ACC112 (cell line): ENCODE results near the gene MTA2.
"Not testable (repeated sequence)": the region's sequence is repeated elsewhere in the genome, so short reads cannot be mapped to it uniquely, and the experiment has no call there.

ENCODE experiments used
- H2AFZ ChIP-seq: fragments of 200-600 bp; sonication (generic); one replicate; pipeline ENCODE4 v1.6.0; 2017; ENCODE audit warnings: antibody characterized with exemption, low read length; ENCODE audit not compliant: unreplicated experiment
- H3K27ac ChIP-seq: fragments of 200-600 bp; sonication (generic); 2 replicates; pipeline ENCODE4 v1.5.1; 2014; ENCODE audit warnings: low read depth, mild to moderate bottlenecking, antibody characterized with exemption, low read length, moderate library complexity
- H3K27me3 ChIP-seq: fragments of 200-600 bp; sonication (generic); 2 replicates; pipeline ENCODE4 v1.6.1; 2014; ENCODE audit warnings: mild to moderate bottlenecking, antibody characterized with exemption, low read length, moderate library complexity, mixed read lengths; ENCODE audit not compliant: insufficient read depth
- H3K36me3 ChIP-seq: fragments of 200-600 bp; sonication (generic); 2 replicates; pipeline ENCODE4 v1.6.1; 2016; ENCODE audit warnings: mild to moderate bottlenecking, antibody characterized with exemption, low read length, moderate library complexity, mixed read lengths; ENCODE audit not compliant: insufficient read depth
- H3K4me1 ChIP-seq: fragments of 200-600 bp; sonication (generic); one replicate; pipeline ENCODE4 v1.6.1; 2016; ENCODE audit warnings: low read length, mixed read lengths; ENCODE audit not compliant: insufficient read depth, unreplicated experiment, control insufficient read depth
- H3K4me3 ChIP-seq: fragments of 200-600 bp; sonication (generic); 2 replicates; pipeline ENCODE4 v1.5.1; 2014; ENCODE audit warnings: mild to moderate bottlenecking, low read depth, low read length
- H3K79me2 ChIP-seq: fragments of 200-600 bp; sonication (generic); one replicate; pipeline ENCODE4 v1.6.0; 2016; ENCODE audit warnings: low read length; ENCODE audit not compliant: control insufficient read depth, unreplicated experiment, insufficient read depth

MTA2 gene

GRCh38 chr11:62601372-62602140, at the start of gene MTA2:
Gene MTA2, minus strand, starts transcription at chr11:62601865. Its CDS starts 415 bp downstream, at chr11:62601450.
- H3K4me1 ChIP-seq: peaks cover 21% of the 10 kb centered on the region
- H3K27me3 ChIP-seq: no peaks in the 10 kb centered on the region
- H3K36me3 ChIP-seq: peaks cover 28% of the 10 kb centered on the region; the same call in 1 of the 2 replicates
- H3K79me2 ChIP-seq: peaks cover 39% of the 10 kb centered on the region
- peak within 1 kb of the TSS; percentile 78 for H2AFZ ChIP-seq
- peak within 1 kb of the TSS; percentile 92 for H3K4me3 ChIP-seq
- H3K27ac ChIP-seq: peak within 1 kb of the TSS; percentile 83

GRCh38 chr11:62650283-62650682, 48.6 kb upstream of the MTA2 start:
- H3K4me3 ChIP-seq, H3K4me1 ChIP-seq, H3K36me3 ChIP-seq, H3K27ac ChIP-seq, H3K27me3 ChIP-seq, H2AFZ ChIP-seq: not testable (repeated sequence)
- peaks cover 33% of the 10 kb centered on the region for H3K79me2 ChIP-seq

GRCh38 chr11:62649486-62649885, 47.8 kb upstream of the MTA2 start:
- Histone ChIP-seq H3K27me3 (no peaks in the 10 kb centered on the region), H2AFZ (no peak overlapping the region), H3K36me3 (0 out of 2 replicates have a peak, but pooled peaks cover under 1% of the 10 kb centered on the region), H3K79me2 (peaks cover 41% of the 10 kb centered on the region), H3K4me1 (peaks cover 7% of the 10 kb centered on the region), H3K27ac (no peak overlapping the region), H3K4me3 (no peak overlapping the region)

- Histone ChIP-seq H3K27me3 (no peaks in the 10 kb centered on the region), H3K4me1 (peaks cover 7% of the 10 kb centered on the region), H3K4me3 (no peak overlapping the region), H2AFZ (no peak overlapping the region), H3K27ac (no peak overlapping the region), H3K79me2 (peaks cover 46% of the 10 kb centered on the region), H3K36me3 (peaks cover 5% of the 10 kb centered on the region; the same call in 1 of the 2 replicates)
Measured at GRCh38 chr11:62648967-62649364, 47.3 kb upstream of the MTA2 start.

GRCh38 chr11:62648185-62648966, 46.7 kb upstream of the MTA2 start:
- Histone ChIP-seq H3K27ac (no peak overlapping the region), H3K36me3 (peaks cover 5% of the 10 kb centered on the region; the same call in 1 of the 2 replicates)

GRCh38 chr11:62647609-62648005, 45.9 kb upstream of the MTA2 start:
- Histone ChIP-seq H3K4me1 (peaks cover 7% of the 10 kb centered on the region), H3K79me2 (peaks cover 54% of the 10 kb centered on the region), H3K27ac (no peak overlapping the region), H2AFZ (no peak overlapping the region), H3K27me3 (no peaks in the 10 kb centered on the region), H3K36me3 (peaks cover 9% of the 10 kb centered on the region; the same call in 1 of the 2 replicates), H3K4me3 (no peak overlapping the region)

More at GRCh38 chr11:62648185-62648966, 46.7 kb upstream of the MTA2 start:
- H3K4me1 ChIP-seq: peaks cover 7% of the 10 kb centered on the region
- H3K79me2 ChIP-seq: peaks cover 52% of the 10 kb centered on the region
- H3K4me3 ChIP-seq: no peak overlapping the region
- H3K27me3 ChIP-seq: no peaks in the 10 kb centered on the region
- no peak overlapping the region for H2AFZ ChIP-seq

- H3K4me3 ChIP-seq: peak overlapping the region; percentile 15; the same call in 1 of the 2 replicates
- H3K27ac ChIP-seq: 0 out of 2 replicates have a peak overlapping the region, but pooled peaks have one; percentile 11
- no peaks in the 10 kb centered on the region for H3K27me3 ChIP-seq
- H3K36me3 ChIP-seq: peaks cover 10% of the 10 kb centered on the region; the same call in 1 of the 2 replicates
- H2AFZ ChIP-seq: no peak overlapping the region
- H3K79me2 ChIP-seq: peaks cover 53% of the 10 kb centered on the region
- H3K4me1 ChIP-seq: peaks cover 7% of the 10 kb centered on the region
Measured at GRCh38 chr11:62646825-62647608, 45.4 kb upstream of the MTA2 start.

- Histone ChIP-seq H3K27ac (peak within 1 kb of the TSS; percentile 78), H2AFZ (peak within 1 kb of the TSS; percentile 84), H3K4me3 (peak within 1 kb of the TSS; percentile 88), H3K27me3 (no peaks in the 10 kb centered on the region), H3K79me2 (peaks cover 51% of the 10 kb centered on the region), H3K4me1 (peaks cover 7% of the 10 kb centered on the region), H3K36me3 (peaks cover 10% of the 10 kb centered on the region; the same call in 1 of the 2 replicates)
Measured at GRCh38 chr11:62645946-62646824, 44.5 kb upstream of the MTA2 start, which contains the start of gene GANAB. Gene GANAB, minus strand, starts transcription at chr11:62646613. Its CDS starts 14 bp downstream, at chr11:62646599.

- peaks cover 10% of the 10 kb centered on the region; the same call in 1 of the 2 replicates for H3K36me3 ChIP-seq
- H3K4me3 ChIP-seq: peak overlapping the region; percentile 88
- H3K27me3 ChIP-seq: no peaks in the 10 kb centered on the region
- H2AFZ ChIP-seq: no peak overlapping the region
- H3K79me2 ChIP-seq: peaks cover 51% of the 10 kb centered on the region
- H3K27ac ChIP-seq: peak overlapping the region; percentile 78
- H3K4me1 ChIP-seq: peaks cover 7% of the 10 kb centered on the region
Measured at GRCh38 chr11:62645671-62645945, 43.9 kb upstream of the MTA2 start.
